Cerebellar nuclear complex (tissue), 1 donor: ENCODE measurements around the gene CLDN14.

Experiments
- DNase-seq, 2 experiments: peaks; one replicate each; lab custom pipeline; 2025; lab: John Stamatoyannopoulos, UW

Gene CLDN14

DNA sequence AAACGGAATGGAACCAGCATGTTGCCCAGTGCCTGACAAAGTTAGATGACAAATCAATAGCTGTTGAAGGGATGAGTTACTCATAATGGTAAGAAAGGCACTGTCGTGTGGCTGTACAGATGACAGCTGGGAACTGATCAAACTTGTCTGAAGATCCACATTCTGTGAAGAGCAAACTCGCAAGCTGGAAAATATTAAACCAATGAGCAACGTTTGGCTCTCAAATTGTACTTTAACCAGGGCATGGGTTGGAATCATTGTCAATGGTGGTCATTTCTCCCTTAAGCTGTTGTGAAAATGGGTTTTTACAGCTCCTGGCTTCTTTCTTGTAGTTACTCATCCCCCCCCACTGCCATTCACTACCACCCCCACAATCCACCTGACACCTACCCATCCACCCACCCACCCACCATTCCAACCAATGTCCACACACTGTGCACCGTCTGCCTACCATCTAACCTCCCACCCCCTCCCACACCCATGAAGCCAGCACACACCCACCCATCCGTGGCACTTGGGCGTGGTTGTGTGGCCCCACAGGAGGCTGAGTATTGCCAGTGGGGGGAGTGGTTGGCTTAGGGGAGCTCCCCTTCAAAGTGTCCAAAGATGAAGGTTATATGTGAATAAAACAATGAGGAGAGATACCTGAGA lies 46.7 kb downstream of the CLDN14 start:
- no peak for DNase-seq

DNA sequence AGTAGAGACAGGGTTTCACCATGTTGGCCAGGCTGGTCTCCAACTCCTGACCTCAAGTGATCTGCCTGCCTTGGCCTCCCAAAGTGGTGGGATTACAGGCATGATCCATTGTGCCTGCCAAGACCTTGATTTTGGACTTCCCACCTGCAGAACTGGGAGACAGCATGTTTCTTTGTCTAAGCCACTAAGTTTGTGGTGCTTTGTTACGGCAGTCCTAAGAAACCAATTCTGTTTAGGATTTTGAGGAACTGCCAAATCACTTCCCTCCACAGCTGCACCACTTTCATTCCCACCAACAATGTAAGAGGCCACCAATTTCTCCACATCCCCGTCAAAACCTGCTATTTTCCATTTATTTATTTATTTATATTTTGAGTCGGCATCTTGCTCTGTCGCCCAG lies 48.7 kb downstream of the CLDN14 start:
- DNase-seq, result no peak

DNA sequence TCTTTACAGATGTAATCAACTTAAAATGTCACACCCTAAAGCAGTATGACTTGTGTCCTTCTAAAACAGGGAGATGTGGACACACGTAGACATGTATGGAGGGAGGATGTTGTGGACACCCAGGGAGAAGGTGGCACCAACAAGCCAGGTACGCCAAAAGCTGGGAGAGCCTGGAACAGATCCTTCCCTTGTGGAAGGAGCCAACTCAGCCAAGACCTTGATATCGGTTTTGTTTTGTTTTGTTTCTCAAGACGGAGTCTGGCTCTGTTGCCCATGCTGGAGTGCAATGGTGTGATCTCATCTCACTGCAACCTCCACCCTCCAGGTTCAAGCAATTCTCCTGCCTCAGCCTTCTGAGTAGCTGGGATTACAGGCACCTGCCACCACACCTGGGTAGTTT lies 49.1 kb downstream of the CLDN14 start:
- no peak for DNase-seq

DNA sequence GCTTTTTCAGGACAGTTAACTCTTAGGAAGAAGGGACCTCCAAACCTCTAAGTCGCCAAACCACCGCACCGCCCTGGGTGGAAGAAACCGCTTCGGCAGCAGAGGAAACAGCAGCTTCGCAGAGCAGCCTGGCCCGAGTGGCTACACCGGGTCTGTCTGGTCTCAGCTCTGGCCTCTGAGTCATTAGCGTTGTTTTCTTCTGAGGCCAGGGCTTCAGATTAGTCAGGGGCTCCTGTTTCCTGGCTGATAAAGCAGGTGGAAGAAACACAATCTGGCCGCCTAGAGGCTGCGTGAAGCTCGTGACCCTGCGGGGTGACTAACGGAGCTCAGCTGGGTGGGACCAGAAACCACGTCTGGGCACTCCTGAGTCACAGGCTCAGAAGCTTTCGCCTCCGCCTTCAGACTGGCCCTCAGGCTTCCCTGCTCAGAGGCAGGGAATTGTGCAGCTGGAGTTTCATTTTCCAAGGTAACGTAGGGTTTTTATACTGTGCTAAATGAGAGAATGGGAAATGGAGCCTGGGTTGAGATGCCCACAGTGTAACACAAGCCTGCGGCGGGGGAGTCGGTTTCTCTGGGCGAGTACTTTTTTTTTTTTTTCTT lies 49.9 kb downstream of the CLDN14 start:
- no peak for DNase-seq

DNA sequence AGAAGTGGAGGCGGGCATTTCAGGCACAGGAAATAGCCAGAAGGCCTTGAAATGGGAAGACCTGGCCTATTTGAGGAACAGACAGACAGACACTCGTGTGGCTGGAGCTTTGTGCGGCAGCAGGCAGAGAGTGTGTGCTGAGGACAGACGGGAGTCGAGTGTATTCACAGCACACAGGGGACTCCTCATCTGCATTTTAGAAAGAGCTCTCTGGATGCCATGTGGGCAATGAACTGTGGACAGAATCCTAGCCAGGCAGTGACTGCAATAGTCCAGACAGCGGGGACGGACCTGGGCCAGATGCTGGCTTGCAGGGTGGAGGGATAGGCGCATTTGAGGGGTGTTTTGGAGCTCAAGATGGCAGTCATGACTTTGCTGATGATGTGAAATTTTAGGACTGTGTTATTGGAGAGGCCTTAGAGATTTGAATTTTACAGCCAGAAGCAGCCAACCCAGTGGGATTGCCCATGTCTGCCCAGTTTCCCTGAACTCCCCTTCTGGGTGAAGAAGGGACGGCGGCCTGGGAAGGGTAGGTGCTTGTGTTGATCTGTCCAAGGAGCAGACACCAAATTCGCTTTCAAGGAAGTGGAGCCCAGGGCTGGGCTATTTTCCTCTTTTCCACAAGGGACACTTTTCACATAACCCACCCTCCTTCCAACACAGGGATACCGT lies 51.0 kb downstream of the CLDN14 start:
- no peak for DNase-seq

DNA sequence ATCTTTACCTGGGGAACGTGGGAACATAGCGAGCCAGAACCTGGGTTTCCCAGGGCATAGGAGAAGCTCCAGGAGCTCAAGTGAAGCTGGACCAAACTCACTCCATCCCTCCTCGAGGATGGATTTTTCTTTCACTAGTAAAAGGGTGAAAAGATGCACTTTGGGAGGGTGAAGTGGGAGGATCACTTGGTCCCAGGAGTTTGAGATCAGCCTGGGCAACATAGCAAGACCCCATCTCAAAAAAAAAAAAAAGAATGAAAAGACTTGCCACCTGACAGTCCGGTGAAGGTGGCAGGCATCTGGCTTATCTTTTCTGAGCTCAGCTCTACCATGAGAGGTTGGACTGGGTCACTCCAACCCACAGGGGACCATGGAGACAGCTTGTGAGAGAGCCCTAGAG lies 52.4 kb downstream of the CLDN14 start:
- no peak for DNase-seq

DNA sequence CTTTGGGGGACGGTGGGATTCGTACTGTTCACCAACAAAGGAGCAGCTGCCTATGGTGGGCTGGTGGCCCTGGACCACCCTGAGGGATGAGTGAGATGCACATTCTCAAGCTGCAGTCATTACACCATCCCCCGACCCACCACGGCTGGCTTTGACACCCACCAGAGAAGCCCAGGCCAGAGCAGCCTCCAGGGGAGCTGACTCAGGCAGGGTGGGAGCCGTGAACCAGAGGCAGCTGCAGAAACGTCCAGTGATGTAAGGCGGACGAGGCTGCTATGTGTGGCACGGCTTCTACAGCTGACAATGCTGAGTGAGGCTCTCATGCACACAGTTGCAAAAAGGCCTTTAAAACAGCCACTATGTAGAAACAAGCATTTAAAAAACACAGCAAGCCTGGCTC lies 54.6 kb downstream of the CLDN14 start:
- DNase-seq, result no peak

DNA sequence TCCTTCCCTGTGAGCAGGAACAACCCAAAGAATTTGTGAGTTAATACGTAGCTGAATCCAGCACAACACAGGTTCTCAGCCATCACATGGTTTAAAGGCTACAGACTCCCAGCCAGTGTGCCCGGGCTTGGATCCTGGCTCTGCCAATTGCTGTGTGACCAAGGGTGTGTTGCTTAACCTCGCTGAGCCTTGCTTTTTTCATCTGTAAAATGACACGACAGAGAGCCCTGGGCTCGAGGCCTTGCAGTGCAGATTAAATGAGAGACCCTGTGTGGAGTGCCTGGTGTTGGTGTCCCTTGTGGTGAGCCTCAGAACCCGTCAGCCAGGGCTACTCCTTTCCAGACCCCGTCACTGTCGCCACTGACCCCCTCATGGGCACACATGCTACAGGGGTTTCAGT lies 55.3 kb downstream of the CLDN14 start:
- no peak for DNase-seq

DNA sequence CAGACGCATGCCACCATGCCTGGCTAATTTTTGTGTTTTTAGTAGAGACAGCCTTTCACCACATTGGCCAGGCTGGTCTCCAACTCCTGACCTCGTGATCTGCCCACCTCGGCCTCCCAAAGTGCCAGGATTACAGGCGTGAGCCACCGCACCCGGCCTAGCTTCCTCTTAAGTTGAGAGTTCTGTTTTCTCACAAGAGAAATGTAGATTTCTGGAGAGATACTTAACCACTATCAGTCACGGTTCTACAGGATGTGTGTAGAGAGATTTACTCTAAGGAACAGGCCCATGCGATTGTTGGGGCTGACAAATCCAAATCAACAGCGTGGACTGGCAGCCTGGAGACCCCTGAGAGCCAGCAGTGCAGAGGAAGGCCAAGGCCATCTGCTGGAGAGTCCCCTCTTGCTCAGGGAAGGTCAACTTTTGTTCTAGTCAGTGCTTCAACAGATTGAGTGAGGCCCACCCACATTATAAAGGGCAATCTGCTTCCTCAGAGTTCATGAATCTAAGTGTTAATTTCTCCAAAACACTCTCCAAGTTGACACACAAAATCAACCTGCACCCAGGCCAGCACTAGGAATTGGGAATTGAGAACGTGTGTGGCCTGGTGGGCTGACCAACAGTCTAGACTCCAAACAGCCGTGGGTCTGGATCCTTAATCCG lies 56.0 kb downstream of the CLDN14 start:
- no peak for DNase-seq

DNA sequence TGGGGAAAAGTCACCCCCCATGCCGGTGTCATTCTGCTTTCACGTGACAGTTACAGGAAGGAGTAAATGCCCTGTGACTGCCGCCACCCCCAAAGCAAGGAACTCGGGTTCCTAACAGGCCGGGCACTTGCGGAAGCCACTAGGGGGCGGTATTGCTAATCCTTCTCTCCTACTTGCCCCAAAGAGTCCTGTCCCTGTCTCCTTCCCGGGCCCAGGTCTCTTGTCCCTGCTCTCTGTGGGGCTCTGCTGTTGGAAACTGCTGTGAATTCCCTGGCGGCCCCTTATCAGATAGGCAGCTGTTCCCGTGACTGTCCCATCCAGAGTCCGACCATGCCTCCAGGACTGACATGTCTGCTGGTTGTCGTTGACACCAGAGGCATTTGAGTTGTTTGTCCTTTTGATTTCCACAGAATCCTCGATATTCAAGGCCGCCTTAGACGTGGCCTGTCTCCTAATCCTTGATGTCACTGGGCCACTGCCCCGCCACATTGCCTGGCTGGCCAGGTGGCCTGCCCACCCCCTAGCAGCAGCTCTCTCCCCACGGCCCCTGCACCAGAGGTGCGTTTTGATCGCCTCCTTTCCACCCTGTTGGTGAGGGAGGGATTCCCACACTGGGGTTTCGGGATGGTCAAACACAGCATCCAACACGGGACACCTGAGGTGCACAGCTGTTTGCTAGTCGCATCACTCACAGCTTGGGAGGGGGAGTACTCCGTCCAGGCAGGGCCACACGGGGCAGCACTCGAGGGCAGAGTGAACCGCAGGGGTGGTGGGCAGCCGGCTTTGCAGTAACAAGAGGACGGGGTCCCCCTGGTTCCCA lies 57.4 kb downstream of the CLDN14 start:
- no peak for DNase-seq

DNA sequence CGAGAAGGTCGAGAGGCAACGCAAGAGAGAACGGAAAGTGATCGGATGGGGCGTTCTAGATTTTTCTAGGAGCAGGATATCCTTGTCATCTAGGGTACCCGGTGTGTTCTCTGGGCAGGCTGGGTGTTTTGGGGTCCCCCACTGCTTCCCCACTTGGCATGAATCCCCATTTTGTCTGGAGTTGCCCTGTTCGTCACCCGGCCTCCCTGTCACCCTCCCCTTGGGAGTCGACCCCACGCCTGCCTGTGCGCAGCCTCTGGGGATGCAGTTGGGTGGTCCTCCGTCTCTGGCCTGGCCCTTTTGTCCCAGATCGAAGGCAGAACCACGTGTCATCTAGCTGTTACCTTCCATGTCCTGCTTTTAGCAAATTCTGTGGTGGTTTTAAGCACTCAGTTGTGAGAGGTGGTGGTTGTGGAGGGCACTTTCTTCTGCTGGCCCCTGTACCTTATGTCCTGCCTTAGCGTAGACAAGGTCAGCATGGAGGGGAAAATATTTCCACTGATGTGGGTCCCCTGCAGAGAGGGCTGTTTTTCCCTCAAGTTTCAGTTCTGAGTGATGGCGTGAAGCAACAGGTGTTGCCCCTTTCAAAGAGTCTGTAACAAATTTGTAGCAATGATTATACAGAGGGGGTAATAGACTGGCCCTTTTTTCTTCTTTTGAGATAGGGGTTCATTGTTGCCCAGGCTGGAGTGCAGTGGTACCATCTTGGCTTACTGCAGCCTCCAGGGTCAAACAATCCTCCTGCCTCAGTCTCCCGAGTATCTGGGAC lies 59.2 kb downstream of the CLDN14 start:
- DNase-seq, result no peak

DNA sequence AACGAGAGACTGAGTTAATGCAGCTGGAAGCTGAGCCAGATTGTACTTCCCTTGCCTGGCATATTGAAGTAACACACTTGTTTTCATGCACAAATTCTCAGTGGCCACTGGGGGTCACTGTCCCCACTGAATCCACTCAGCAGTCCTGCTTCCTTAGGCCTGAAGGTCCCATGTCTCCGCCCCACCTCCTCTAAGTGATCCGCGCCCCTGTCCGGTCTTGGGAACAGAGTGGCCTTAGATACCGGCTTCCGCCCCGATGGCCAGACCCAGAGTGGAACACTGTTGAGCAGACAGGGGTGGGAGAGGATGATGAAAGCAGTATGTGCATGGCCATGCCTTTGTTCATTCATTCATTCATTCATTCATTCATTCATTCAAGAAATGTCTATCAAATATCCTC lies 59.9 kb downstream of the CLDN14 start:
- DNase-seq, result no peak

DNA sequence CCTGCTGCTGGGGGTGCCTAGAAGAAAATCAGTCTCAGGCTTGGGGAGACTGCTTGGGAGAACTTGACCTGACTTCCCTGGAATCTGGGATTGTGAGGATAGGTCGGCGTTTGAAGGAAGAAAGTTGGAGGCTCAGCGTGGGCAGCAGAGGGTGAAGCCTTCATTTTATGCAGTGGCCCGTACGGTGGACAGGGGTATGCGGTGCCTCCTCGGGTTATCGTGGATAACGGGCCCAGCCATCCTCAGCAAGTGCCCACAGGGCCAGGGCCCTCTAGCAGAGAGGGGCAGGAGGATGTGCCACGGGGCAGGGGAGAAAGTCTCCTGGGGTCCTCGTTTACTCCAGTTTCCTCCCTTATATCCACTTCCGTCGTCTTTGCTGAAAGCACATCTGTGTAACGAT lies 60.7 kb downstream of the CLDN14 start:
- no peak for DNase-seq

DNA sequence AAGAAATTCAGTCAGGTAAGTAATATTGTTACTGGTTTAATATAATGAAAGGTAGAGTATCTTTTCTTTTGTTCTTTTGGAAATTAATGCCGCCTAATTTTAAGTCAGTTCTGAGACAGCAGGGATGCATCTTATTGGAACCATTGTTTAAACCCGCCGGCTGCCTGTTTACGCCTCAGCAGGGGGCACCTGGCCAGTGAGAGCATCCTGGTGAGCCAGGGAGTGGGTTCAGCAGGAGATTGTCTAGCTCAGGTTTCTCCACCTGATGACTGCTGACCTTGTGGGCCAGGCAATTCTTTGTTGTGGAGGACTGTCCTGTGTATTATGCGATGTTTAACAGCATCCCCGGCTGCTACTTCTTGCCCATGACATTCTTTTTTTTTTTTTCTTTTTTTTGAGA lies 64.5 kb downstream of the CLDN14 start:
- DNase-seq, result no peak

DNA sequence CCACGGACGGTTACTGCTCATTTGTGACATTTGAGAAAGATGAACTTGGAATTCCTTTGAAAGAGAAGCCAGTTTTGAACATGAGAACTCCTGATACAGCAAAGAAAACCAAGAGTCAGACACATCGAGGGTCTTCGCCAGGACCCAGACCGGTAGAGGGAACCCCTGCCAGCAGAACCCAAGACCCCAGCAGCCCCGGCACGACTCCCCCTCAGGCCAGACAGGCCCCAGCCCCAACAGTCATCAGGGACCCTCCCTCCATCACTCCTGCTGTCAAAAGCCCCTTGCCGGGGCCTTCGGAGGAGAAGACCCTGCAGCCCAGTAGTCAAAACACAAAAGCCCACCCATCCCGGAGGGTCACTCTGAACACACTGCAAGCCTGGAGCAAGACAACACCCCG lies 67.0 kb downstream of the CLDN14 start:
- no peak for DNase-seq

DNA sequence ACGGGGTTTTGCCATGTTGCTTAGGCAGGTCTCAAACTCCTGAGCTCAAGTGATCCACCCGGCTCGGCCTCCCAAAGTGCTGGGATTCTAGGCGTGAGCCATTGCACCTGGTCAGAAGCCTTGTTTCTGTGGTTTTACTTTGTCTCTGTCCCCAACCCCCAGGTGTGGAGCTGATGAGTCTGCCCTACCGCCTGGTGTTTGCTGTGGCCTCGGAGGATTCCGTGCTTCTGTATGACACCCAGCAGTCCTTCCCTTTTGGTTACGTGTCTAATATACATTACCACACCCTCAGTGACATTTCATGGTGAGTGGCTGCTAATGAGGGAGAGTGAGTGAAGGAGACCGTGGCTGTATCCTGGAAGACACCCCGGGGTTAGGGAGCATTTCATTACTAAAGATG lies 68.6 kb downstream of the CLDN14 start:
- DNase-seq, result no peak
